NCI-H146 treated with DMSO at 0.1 percent for 48 hours (cell line): ENCODE measurements around the gene TBCE.
"Not testable (repeated sequence)": the region's sequence is repeated elsewhere in the genome, so short reads cannot be mapped to it uniquely, and the experiment has no call there.

Source experiments
- DNase-seq: peaks from one replicate; lab custom pipeline; 2025; ENCODE audit not compliant: unreplicated experiment; lab: John Stamatoyannopoulos, UW

Gene TBCE

GRCh38 chr1:235351441-235351840, 15.8 kb upstream of the TBCE start:
- no peak for DNase-seq

- DNase-seq, result no peak
These were observed 15.3 kb upstream of the TBCE start for GRCh38 chr1:235351898-235352297.

GRCh38 chr1:235357485-235358373, 9.5 kb upstream of the TBCE start:
- peak; percentile 13 for DNase-seq

- no peak for DNase-seq
These were observed 8.3 kb upstream of the TBCE start for GRCh38 chr1:235358899-235359298.

- DNase-seq, result not testable (repeated sequence)
These were observed 3.0 kb upstream of the TBCE start for GRCh38 chr1:235364189-235364588.

GRCh38 chr1:235366286-235366685, 941 bp upstream of the TBCE start:
- DNase-seq, result no peak

GRCh38 chr1:235368428-235368827, 1.2 kb downstream of the TBCE start:
- DNase-seq, result no peak

GRCh38 chr1:235369802-235370201, 2.6 kb downstream of the TBCE start:
- DNase-seq, result no peak

GRCh38 chr1:235375919-235376605, 8.8 kb downstream of the TBCE start:
- DNase-seq, result no peak

GRCh38 chr1:235378134-235378735, 11.0 kb downstream of the TBCE start:
- DNase-seq, result not testable (repeated sequence)

- DNase-seq, result not testable (repeated sequence)
These were observed 14.9 kb downstream of the TBCE start for GRCh38 chr1:235381955-235382739.

GRCh38 chr1:235385633-235386032, 18.4 kb downstream of the TBCE start:
- DNase-seq, result not testable (repeated sequence)

- DNase-seq, result no peak
These were observed 24.6 kb downstream of the TBCE start for GRCh38 chr1:235391874-235392273.

GRCh38 chr1:235397733-235398132, 30.5 kb downstream of the TBCE start:
- DNase-seq, result no peak

- DNase-seq, result no peak
These were observed 32.4 kb downstream of the TBCE start for GRCh38 chr1:235399661-235400060.

- DNase-seq, result no peak
These were observed 34.0 kb downstream of the TBCE start for GRCh38 chr1:235401251-235401650.

- no peak for DNase-seq
These were observed 35.4 kb downstream of the TBCE start for GRCh38 chr1:235402457-235403200.

- no peak for DNase-seq
These were observed 36.4 kb downstream of the TBCE start for GRCh38 chr1:235403593-235403992.

- DNase-seq, result no peak
These were observed 37.0 kb downstream of the TBCE start for GRCh38 chr1:235404190-235404589.

- DNase-seq, result no peak
These were observed 40.2 kb downstream of the TBCE start for GRCh38 chr1:235407419-235407818.
